ENCODE data around the gene H6PD. TPM values are rescaled to one million over a fixed set of nuclear protein-coding genes. Genes with fewer than 3 reads are reported as not detected.

H6PD gene
- polyA plus RNA-seq, 3 donors = 33.9 to 37.6 (median 36.7) TPM

- DNase-seq (ENCODE audit: low read depth in 3 of 3, low spot score in 2 of 3) = no peak
Observed at GRCh38 chr1:9204156-9204720, 30.3 kb upstream of the H6PD start.

- DNase-seq (ENCODE audit: low read depth in 3 of 3, low spot score in 2 of 3) = no peak
Observed at GRCh38 chr1:9207086-9207485, 27.5 kb upstream of the H6PD start.

- DNase-seq (ENCODE audit: low read depth in 3 of 3, low spot score in 2 of 3) = no peak
Observed at GRCh38 chr1:9207715-9208114, 26.9 kb upstream of the H6PD start.

- DNase-seq (ENCODE audit: low read depth in 3 of 3, low spot score in 2 of 3) = no peak
Observed at GRCh38 chr1:9211291-9211811, 23.2 kb upstream of the H6PD start.

- no peak for DNase-seq (ENCODE audit: low read depth in 3 of 3, low spot score in 2 of 3)
Observed at GRCh38 chr1:9212735-9213134, 21.8 kb upstream of the H6PD start.

GRCh38 chr1:9213956-9214355, 20.6 kb upstream of the H6PD start:
- DNase-seq (ENCODE audit: low read depth in 3 of 3, low spot score in 2 of 3) = no peak

- no peak for DNase-seq (ENCODE audit: low read depth in 3 of 3, low spot score in 2 of 3)
Observed at GRCh38 chr1:9218917-9219316, 15.7 kb upstream of the H6PD start.

- DNase-seq (ENCODE audit: low read depth in 3 of 3, low spot score in 2 of 3) = no peak
Observed at GRCh38 chr1:9222846-9223625, 11.5 kb upstream of the H6PD start.

GRCh38 chr1:9224664-9225410, 9.7 kb upstream of the H6PD start:
- DNase-seq (ENCODE audit: low read depth in 3 of 3, low spot score in 2 of 3) = no peak

- no peak for DNase-seq (ENCODE audit: low read depth in 3 of 3, low spot score in 2 of 3)
Observed at GRCh38 chr1:9225411-9225785, 9.2 kb upstream of the H6PD start.

GRCh38 chr1:9228609-9229008, 6.0 kb upstream of the H6PD start:
- DNase-seq (ENCODE audit: low read depth in 3 of 3, low spot score in 2 of 3) = no peak

GRCh38 chr1:9229549-9229948, 5.0 kb upstream of the H6PD start:
- DNase-seq (ENCODE audit: low read depth in 3 of 3, low spot score in 2 of 3) = no peak

- DNase-seq (ENCODE audit: low read depth in 3 of 3, low spot score in 2 of 3) = no peak
Observed at GRCh38 chr1:9230869-9231533, 3.6 kb upstream of the H6PD start.

- DNase-seq (ENCODE audit: low read depth in 3 of 3, low spot score in 2 of 3) = no peak
Observed at GRCh38 chr1:9231648-9232332, 2.8 kb upstream of the H6PD start.

- DNase-seq (ENCODE audit: low read depth in 3 of 3, low spot score in 2 of 3) = no peak
Observed at GRCh38 chr1:9233241-9233941, 1.2 kb upstream of the H6PD start.

GRCh38 chr1:9233942-9234222, 692 bp upstream of the H6PD start:
- no peak for DNase-seq (ENCODE audit: low read depth in 3 of 3, low spot score in 2 of 3)

- DNase-seq (ENCODE audit: low read depth in 3 of 3, low spot score in 2 of 3) = no peak
Observed at GRCh38 chr1:9235096-9235459, 504 bp downstream of the H6PD start.

- DNase-seq (ENCODE audit: low read depth in 3 of 3, low spot score in 2 of 3) = no peak
Observed at GRCh38 chr1:9235560-9235959, 986 bp downstream of the H6PD start.

GRCh38 chr1:9238134-9238533, 3.6 kb downstream of the H6PD start:
- DNase-seq (ENCODE audit: low read depth in 3 of 3, low spot score in 2 of 3) = no peak

- no peak for DNase-seq (ENCODE audit: low read depth in 3 of 3, low spot score in 2 of 3)
Observed at GRCh38 chr1:9238550-9238949, 4.0 kb downstream of the H6PD start.

All from right renal cortex interstitium (tissue), 3 donors.